Stimulated activated CD8-positive, alpha-beta memory T cell treated with anti-CD3 and anti-CD28 coated beads, Interleukin-7, amount 100 ng/mL, for 24 hours (primary cell): Measurements from ENCODE around the gene STK17A.
"Not testable (repeated sequence)": the region's sequence is repeated elsewhere in the genome, so short reads cannot be mapped to it uniquely, and the experiment has no call there.

Experiments
- DNase-seq: peaks from one replicate; pipeline ENCODE4 v3.0.0-alpha.2; 2020; ENCODE audit warnings: low read depth

STK17A gene

GRCh38 chr7:43658718-43659548 lies 76.0 kb downstream of the STK17A start:
- no peak for DNase-seq

DNA sequence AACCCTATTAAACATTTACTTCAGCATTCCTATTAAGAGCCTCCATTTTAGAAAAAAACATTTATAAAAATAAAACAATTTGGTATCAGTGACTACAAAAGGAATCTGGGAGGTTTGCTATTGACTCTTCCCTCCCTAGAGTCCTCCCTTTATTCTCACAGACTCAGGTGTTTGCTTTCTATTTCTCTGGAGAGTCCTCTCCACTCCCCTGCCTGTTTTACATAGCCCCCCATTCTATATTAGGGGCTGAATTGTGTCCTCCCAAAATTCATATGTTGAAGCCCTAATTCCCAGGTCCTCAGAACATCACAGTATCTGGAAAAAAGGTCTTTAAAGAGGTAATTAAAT lies 76.6 kb downstream of the STK17A start:
- no peak for DNase-seq

GRCh38 chr7:43660141-43660540 lies 77.2 kb downstream of the STK17A start:
- no peak for DNase-seq

- DNase-seq = no peak
Observed at GRCh38 chr7:43664681-43665080, 81.8 kb downstream of the STK17A start.

DNA sequence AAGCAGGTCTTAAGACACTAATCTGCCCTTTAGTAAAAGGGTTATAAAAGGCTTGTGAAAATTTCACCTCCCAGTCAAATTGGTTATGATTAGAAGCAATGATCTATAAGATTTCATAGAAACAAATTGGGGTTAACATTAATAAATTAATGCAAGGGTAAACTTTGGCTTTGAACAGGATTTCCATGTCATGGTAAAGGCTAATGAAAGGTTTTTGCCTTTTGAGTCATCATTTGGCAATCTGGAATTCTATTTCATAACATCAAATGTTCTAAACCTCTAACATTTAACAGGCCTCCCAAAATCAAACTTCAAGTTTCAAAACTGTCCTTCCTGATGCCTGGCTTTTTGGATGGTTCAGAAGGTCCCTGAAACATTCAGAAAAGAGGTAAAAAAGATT lies 84.0 kb downstream of the STK17A start:
- no peak for DNase-seq

GRCh38 chr7:43668035-43668434 lies 85.1 kb downstream of the STK17A start:
- DNase-seq = no peak

DNA sequence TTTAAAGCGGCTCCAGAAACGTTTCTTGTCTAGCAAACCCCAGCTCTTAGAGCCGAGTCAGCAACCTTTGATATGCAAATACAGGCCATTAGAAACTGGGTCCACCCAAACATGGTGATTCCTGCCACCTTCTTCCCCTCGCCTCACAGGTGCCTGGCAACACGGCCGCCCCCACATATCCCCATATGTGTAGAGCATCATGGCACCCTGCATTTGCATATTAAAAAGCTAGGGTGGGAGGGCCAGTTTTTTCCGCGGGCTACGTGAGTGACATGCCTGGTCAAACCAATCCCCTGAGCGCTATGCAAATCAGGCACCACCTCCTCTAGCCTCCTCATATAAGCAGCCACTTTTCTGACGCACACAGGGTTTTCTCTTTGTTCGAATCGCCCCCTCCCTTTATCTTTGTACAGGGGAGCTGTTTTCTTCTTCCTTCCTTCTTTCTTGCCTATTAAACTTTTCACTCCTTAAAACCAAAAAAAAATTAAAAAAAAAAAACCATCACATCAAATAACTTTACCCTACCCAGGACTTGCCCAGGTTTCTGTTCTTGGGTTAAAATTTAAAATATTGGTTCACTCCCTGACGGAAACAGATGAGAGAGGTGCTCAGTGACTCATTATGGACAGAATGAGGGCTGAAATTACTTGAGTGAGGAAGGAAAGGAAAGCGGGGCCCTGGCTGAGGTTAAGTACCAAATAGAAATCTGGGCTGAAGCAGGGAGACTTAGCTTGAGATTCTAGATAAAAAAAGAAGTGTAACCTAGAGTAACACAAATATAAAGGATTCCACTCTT lies 86.6 kb downstream of the STK17A start:
- DNase-seq = no peak

DNA sequence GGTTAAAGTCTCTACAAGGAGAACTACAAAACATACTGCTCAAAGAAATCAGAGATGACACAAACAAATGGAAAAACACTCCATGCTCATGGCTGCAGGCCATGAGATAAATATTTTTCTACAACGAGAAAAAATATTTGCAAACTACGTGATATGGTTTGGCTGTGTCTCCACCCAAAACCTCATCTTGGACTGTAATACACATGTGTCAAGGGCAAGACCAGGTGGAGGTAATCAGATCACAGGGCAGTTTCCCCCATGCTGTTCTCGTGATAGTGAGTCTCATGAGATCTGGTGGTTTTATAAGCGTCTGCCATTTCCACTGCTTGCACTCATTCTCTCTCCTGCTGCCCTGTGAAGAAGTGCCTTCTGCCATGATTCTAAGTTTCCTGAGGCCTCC lies 88.6 kb downstream of the STK17A start:
- no peak for DNase-seq

DNA sequence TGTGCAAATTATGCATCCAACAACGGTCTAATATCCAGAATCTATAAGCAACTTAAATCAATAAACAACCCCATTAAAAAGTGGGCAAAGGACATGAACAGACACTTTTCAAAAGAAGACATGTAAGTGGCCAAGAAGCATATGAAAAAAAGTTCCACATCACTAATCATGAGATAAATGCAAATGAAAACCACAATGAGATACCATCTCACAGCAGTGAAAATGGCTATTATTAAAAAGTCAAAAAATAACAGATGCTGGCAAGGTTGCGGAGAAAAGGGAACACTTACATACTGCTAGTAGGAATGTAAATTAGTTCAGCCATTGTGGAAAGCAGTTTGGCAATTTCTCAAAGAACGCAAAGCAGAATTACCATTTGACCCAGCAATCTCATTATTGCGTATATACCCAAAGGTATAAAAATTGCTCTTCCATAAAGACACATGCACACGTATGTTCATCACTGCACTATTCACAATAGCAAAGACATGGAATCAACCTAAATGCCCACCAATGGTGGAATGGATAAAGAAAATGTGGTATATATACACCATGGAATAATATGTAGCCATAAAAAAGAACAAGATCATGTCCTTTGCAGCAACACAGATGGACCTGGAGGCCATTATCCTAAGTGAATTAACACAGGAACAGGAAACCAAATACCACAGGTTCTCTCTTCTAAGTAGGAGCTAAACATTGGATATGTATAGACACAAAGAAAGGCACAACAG lies 90.5 kb downstream of the STK17A start:
- not testable (repeated sequence) for DNase-seq

DNA sequence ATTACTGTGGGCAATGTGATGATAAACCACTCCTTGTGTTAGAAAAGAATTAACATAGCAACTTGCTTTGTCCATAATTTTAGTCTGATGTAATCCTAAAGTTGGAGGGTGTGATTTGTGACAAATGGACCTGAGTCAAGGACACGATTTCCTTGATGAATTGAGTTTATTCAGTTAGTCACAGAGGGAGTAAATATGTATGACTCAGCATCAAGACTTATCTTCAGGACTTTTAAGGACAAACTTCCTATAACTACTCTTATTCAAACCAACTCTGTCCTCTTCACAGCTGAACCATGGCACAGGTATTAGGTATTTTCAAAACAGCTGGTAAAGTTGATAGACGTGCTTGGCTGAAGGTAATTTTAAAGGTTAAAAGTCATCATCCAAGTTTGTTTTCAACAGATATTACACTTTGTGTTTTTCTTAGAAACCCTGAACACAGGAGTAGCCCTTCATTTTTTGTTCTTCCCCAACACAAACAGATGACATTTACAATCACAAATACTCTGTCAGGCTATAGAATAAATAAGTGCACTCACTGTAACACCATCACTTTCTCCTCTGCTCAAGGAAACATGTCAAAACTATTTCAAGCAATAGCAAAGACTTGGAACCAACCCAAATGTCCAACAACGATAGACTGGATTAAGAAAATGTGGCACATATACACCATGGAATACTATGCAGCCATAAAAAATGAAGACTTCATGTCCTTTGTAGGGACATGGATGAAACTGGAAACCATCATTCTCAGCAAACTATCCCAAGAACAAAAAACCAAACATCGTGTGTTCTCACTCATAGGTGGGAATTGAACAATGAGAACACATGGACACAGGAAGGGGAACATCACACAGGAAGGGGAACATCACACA lies 91.9 kb downstream of the STK17A start:
- DNase-seq = no peak
